ENCODE measurements around the gene NUP58. TPM values are rescaled to one million over a fixed set of nuclear protein-coding genes. Genes with fewer than 3 reads are reported as not detected.
"Not testable (repeated sequence)": the region's sequence is repeated elsewhere in the genome, so short reads cannot be mapped to it uniquely, and the experiment has no call there.

Gene NUP58
- total RNA-seq, 1 experiment from 2014 or later: 61.4 TPM

DNA sequence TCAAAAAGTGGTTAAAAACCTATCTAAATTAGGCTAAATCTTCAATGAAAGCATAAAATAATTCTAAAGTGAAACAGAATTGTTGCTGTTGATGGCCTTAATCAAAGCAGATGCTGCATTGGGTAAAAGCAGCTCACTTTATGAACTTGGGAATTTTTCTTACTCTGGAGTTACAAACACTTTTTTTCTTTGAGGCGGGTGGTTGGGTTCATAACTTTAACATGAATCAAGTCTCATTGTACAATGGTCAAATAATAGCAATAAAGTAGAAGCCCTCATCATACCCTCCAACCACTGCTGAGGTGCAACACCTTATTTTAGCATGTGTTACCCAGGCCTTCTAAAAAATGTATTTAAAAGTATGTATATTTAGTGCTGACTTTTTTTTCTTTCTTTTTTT, 29.1 kb downstream of the NUP58 start:
- no peaks in the 10 kb centered on the region for H3K27me3 ChIP-seq (ENCODE audit: control insufficient read depth, insufficient read depth, low read length)
- no peak for DNase-seq
- H3K4me3 ChIP-seq (ENCODE audit: insufficient read depth, low read depth, low read length): no peak overlapping the region
- H3K36me3 ChIP-seq (replicated peaks; ENCODE audit: control insufficient read depth, insufficient read depth, low read length): peaks cover 15% of the 10 kb centered on the region

DNA sequence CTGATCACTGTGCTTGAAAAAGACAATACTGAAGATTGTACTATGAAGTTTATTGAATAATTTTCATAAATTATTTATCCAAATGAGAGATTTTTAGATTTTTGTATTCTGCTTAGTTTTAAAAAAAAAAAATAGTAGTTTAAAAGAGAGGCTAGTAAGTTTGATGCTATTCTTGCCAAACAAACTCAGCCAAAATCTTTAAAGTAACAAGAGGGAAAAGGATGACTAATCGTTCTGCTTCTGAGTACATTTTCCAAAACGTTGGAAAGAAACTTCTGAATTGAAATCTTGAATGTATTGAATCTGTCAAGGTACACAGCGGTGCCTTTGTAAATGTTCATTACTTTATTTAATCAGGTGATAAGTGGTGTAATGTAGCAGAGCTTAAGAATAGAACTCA, 34.4 kb downstream of the NUP58 start:
- no peak overlapping the region for H3K4me3 ChIP-seq (ENCODE audit: insufficient read depth, low read depth, low read length)
- DNase-seq: no peak
- no peaks in the 10 kb centered on the region for H3K27me3 ChIP-seq (ENCODE audit: control insufficient read depth, insufficient read depth, low read length)
- peaks cover 10% of the 10 kb centered on the region for H3K36me3 ChIP-seq (replicated peaks; ENCODE audit: control insufficient read depth, insufficient read depth, low read length)

DNA sequence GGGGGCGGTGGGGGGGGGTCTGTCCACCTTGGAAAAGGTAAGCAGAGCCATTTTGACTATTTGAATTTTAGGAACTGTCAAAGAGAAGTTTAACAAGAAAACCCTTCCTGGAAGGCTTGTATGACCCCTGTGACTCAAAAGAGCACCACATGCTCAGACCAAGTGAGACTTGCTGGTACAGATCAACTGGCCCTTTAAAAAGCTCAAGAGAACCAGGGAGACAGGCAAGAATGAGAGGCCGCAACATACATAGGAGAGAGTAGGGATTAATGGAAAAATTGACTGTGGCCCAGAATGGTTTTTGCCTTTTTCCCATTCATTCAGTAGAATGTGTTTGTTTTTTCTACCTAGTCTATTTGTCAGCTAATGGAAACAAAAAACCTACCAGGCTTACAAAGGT, 44.2 kb downstream of the NUP58 start:
- DNase-seq: no peak
- Histone ChIP-seq H3K27me3 (ENCODE audit: control insufficient read depth, insufficient read depth, low read length) (no peaks in the 10 kb centered on the region), H3K4me3 (ENCODE audit: insufficient read depth, low read depth, low read length) (no peak overlapping the region), H3K36me3 (replicated peaks; ENCODE audit: control insufficient read depth, insufficient read depth, low read length) (no peaks in the 10 kb centered on the region; the same call in 1 of the 2 replicates)

DNA sequence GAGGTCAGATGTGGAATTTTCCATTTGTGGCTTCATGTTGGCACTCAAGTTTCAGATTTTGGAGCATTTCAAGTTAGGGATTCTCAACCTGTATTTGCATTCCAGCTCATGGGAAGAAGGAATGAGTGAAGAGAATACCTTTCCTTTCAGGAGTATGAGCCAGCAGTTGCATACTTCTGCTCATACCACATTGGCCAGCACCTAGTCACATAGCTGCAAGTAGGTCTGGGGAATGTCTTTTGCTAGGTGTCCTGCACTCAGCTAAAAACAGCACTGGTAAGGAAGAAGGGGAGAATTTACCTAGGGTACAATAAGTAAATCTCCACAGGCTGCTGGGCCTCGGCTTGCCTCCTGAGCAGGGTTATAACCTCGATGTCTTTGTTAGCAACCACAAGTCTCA, 45.7 kb downstream of the NUP58 start:
- no peak for DNase-seq
- H3K27me3 ChIP-seq (ENCODE audit: control insufficient read depth, insufficient read depth, low read length): no peaks in the 10 kb centered on the region
- no peak overlapping the region for H3K4me3 ChIP-seq (ENCODE audit: insufficient read depth, low read depth, low read length)
- no peaks in the 10 kb centered on the region; the same call in 1 of the 2 replicates for H3K36me3 ChIP-seq (replicated peaks; ENCODE audit: control insufficient read depth, insufficient read depth, low read length)

DNA sequence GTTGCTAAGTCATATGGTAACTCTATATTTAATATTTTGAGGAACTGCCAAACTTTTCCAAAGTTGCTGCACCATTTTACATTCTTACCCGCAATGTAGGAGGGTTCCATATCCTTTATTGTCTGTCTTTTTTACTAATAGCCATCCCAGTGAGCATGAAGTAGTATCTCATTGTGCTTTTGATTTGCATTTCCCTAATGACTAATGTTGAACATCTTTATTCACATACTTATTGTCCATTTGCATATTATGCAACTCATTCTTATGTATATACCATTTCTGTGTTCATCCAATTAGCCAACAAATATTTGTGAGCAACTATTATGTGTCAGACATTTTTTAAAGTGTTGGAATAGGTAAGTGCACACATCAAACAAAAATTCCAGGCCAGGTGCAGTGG, 50.0 kb downstream of the NUP58 start:
- DNase-seq: no peak

DNA sequence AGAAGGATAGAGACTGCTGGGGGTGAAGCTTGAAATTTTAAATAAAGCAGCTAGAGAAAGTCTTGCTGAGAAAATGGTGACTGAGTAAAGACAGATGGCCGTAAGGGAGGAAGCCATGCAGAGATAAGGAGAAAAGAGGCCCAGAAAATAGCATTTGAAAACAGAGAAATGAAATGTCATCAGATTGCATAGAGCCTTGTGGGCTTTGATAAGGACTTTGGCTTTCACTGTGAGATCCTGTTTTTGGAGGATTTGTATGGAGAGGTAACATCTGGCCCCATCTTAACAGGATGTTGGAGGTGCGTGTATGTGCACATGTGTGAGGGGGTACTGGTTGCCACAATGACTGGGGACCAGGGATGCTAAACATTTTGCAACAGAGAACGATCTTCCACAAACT, 50.8 kb downstream of the NUP58 start:
- DNase-seq: no peak
- Histone ChIP-seq H3K36me3 (replicated peaks; ENCODE audit: control insufficient read depth, insufficient read depth, low read length) (no peaks in the 10 kb centered on the region), H3K4me3 (ENCODE audit: insufficient read depth, low read depth, low read length) (no peak overlapping the region), H3K27me3 (ENCODE audit: control insufficient read depth, insufficient read depth, low read length) (no peaks in the 10 kb centered on the region)

More for the DNA sequence above, 50.0 kb downstream of the NUP58 start:
- no peaks in the 10 kb centered on the region for H3K36me3 ChIP-seq (replicated peaks; ENCODE audit: control insufficient read depth, insufficient read depth, low read length)
- no peaks in the 10 kb centered on the region for H3K27me3 ChIP-seq (ENCODE audit: control insufficient read depth, insufficient read depth, low read length)
- no peak overlapping the region for H3K4me3 ChIP-seq (ENCODE audit: insufficient read depth, low read depth, low read length)

DNA sequence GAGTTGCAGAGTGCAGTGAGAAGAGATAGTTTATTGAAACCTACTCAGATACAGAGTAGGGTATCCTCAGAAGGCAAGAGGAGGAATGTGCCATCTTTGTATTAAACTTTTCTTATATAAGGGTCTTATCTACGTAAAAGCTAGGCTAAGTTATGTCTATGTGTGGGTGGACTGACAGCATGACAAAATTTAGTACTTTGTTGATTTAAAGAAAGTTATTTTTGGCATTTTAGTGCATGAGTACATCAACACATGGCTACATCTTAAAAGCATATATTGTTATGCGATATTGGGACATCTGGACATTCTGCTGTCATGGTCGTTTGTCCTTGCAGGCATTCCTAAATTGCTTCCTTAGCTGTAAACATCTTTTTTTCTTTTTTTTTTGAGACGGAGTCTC, 51.4 kb downstream of the NUP58 start:
- no peak for DNase-seq
- Histone ChIP-seq H3K36me3 (replicated peaks; ENCODE audit: control insufficient read depth, insufficient read depth, low read length) (no peaks in the 10 kb centered on the region), H3K4me3 (ENCODE audit: insufficient read depth, low read depth, low read length) (no peak overlapping the region), H3K27me3 (ENCODE audit: control insufficient read depth, insufficient read depth, low read length) (no peaks in the 10 kb centered on the region)

DNA sequence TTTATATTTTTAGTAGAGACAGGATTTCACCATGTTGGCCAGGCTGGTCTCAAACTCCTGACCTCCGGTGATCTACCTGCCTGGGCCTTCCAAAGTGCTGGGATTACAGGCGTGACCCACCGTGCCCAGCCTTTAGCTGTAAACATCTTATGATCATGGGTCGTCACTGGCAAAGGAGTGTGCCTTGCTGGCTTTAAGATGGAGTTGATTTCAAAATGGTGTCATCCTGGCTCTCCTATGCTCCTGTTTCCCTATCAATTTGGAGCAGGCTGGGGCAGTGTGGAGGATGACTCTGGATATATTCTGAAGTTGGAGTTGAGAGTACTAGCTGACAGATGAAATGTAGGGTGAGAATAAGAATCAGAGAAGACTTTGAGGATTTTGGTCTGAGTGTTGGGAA, 51.9 kb downstream of the NUP58 start:
- DNase-seq: no peak
- no peaks in the 10 kb centered on the region for H3K36me3 ChIP-seq (replicated peaks; ENCODE audit: control insufficient read depth, insufficient read depth, low read length)
- H3K4me3 ChIP-seq (ENCODE audit: insufficient read depth, low read depth, low read length): no peak overlapping the region
- H3K27me3 ChIP-seq (ENCODE audit: control insufficient read depth, insufficient read depth, low read length): no peaks in the 10 kb centered on the region

DNA sequence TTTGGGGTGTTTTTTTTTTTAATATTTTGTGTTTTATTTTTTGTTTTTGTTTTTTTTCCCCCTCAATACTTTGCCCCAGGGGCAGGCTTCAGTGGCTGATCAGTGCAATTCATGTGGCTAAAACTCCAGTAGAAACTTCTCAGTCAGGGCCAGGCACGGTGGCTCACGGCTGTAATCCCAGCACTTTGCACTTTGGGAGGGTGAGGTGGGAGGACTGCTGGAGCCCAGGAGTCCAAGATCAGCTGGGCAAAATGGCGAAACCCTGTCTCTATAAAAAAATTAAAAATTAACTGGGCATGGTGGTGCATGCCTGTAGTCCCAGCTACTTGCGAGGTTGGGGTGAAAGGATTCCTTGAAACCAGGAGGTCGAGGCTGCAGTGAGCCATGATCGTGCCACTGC, 53.0 kb downstream of the NUP58 start:
- no peaks in the 10 kb centered on the region for H3K27me3 ChIP-seq (ENCODE audit: control insufficient read depth, insufficient read depth, low read length)
- H3K36me3 ChIP-seq (replicated peaks; ENCODE audit: control insufficient read depth, insufficient read depth, low read length): no peaks in the 10 kb centered on the region
- DNase-seq: no peak
- H3K4me3 ChIP-seq (ENCODE audit: insufficient read depth, low read depth, low read length): no peak overlapping the region

DNA sequence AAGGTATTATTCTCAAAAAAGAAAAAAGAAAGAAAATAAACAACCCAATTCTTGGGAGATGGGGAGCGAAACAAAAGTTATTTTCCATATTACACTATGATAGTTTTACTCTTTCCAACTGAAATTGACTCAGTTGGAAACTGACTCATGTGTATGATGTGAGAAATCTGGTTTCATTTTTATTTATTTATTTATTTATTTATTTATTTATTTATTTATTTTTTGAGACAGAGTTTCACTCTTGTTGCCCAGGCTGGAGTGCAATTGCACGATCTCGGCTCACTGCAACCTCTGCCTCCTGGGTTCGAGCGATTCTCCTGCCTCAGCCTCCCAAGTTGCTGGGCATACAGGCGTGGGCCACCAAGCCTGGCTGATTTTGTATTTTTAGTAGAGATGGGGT, 59.0 kb downstream of the NUP58 start:
- H3K4me3 ChIP-seq (ENCODE audit: insufficient read depth, low read depth, low read length); H3K36me3 ChIP-seq (replicated peaks; ENCODE audit: control insufficient read depth, insufficient read depth, low read length); DNase-seq; H3K27me3 ChIP-seq (ENCODE audit: control insufficient read depth, insufficient read depth, low read length): not testable (repeated sequence)

DNA sequence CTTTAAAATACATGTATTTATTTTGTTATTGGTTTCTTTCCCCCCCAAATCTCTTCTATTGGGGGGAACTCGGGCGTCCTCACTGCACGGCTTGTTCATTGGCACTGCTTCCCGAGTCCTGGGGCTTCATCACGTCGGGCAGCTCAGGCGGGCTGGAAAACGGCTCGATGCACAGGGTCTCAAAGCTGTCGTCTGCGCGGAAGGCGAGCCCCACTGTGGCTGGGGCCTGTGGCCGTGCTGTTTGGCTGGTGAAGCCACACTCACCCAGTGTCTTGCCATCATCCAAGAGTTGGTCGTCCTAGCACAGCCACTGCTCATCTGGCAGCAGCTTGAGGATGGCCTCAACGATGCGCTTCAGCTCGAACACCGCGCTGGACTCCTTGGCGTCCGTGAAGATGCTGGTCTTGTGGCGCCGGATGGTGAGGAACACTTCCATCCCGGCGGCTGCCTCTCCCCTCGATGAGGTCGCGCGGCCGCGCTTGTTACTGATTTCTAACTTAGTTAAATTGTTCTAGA, 64.4 kb downstream of the NUP58 start:
- Histone ChIP-seq H3K27me3 (ENCODE audit: control insufficient read depth, insufficient read depth, low read length) (peaks cover 2% of the 10 kb centered on the region), H3K36me3 (replicated peaks; ENCODE audit: control insufficient read depth, insufficient read depth, low read length) (no peaks in the 10 kb centered on the region), H3K4me3 (ENCODE audit: insufficient read depth, low read depth, low read length) (no peak overlapping the region)
- DNase-seq: no peak

DNA sequence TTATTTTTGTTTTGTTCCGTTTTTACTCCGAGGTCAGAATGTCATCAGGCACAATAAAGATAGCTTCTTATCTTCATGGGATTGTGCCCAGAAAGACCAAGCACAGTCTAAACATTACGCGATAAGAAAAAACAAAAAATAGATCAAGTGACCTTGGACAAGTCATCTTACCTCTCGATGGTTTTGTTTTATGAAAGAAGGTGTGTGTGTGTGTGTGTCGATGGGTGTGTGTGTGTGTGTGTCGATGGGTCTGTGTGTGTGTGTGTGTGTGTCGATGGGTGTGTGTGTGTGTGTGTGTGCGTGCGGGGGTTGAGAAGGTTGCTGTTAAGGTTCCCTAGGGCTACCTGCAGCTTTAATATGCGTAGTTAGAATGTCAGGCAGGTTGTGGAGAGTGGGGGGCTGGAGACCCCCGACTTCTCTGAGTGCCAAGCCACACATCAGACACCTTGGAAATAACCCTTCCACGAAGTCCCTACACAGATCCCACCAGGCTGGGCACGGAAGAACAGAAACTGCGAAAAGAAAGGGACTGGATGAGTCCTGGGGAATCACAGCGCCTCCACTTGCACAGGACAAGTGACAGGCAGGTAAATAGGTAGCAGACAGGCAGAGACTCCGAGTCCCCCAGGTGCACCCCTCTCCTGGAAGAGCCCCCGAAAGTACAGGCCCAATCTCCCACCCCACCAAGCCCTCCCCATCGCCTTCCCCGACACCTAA, 69.9 kb downstream of the NUP58 start:
- H3K36me3 ChIP-seq (replicated peaks; ENCODE audit: control insufficient read depth, insufficient read depth, low read length): no peaks in the 10 kb centered on the region
- DNase-seq: no peak
- peak overlapping the region; percentile 47 for H3K4me3 ChIP-seq (ENCODE audit: insufficient read depth, low read depth, low read length)
- H3K27me3 ChIP-seq (ENCODE audit: control insufficient read depth, insufficient read depth, low read length): peaks cover 39% of the 10 kb centered on the region

DNA sequence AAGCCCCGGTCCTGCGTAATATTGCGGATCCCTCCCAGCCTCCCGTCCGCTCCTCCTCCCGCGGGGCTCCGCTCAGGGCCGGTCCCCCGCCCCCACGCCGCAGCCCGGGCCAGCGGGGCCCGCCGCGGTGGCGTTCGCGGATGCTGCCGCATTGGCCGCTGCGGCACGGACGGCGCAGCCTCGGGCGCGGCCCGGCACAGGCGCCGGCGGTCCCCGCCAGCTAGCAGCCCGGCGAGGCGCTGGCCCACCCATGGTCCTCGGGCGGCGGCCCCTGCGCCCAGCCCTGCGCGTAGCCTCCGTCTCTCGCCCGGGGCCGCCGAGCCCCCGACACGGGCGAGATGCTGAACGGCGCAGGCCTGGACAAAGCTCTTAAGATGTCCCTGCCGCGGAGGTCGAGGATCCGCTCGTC, 70.5 kb downstream of the NUP58 start, which contains the start of gene ATP8A2:
TSS of gene ATP8A2 (plus strand) at position 100 of the 409 bp plus-strand sequence. CDS start at position 339, 239 bp downstream.
- DNase-seq: peak; percentile 85
- peaks cover 39% of the 10 kb centered on the region for H3K27me3 ChIP-seq (ENCODE audit: control insufficient read depth, insufficient read depth, low read length)
- no peaks in the 10 kb centered on the region for H3K36me3 ChIP-seq (replicated peaks; ENCODE audit: control insufficient read depth, insufficient read depth, low read length)
- H3K4me3 ChIP-seq (ENCODE audit: insufficient read depth, low read depth, low read length): peak within 1 kb of the TSS; percentile 47

DNA sequence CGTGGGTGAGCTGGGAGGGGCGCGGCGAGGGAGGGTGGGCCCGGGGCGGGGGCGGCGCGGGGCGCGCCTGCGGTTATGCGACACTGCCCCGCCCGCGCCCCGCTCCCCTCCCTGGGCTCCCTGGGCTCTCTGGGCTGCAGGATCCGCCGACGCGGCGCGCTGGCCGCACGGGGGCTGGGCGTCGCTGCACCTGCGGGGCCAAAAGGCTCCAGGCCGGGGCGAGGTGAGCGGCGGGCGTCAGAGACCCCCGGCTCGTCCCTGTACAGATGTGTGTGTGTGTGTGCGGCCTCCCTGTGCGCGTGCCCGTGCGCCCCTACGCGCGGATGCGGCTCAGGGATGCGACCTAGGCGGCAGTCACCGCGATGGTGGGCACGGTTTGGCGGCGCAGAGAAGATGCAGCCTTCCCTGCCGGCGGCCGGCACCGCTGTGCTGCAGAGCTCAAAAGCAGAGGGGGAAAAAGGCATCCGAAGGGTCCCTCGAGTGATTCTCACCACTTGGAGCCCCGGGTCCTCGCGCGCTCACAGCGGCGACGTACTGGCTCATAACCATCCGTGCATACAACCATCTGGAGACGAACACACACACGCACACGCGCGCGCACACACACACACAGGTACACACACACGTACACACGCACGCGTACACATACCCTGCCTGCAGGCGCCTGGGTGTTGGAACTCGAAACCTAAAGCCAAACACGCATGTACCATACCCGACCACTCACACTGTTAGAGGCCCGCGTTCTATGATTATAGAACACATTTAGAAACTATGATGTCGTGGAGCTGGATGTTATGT, 71.1 kb downstream of the NUP58 start:
- no peaks in the 10 kb centered on the region for H3K36me3 ChIP-seq (replicated peaks; ENCODE audit: control insufficient read depth, insufficient read depth, low read length)
- peak; percentile 80 for DNase-seq
- H3K27me3 ChIP-seq (ENCODE audit: control insufficient read depth, insufficient read depth, low read length): peaks cover 39% of the 10 kb centered on the region
- H3K4me3 ChIP-seq (ENCODE audit: insufficient read depth, low read depth, low read length): peak overlapping the region; percentile 47
